22Rv1 (cell line): ENCODE data around the gene CCT2.

ENCODE experiments used
- H3K27ac ChIP-seq: fragments of 450-650 bp; 2 replicates; pipeline ENCODE4 v1.5.1; 2017
- ZFX ChIP-seq: fragments of 450-650 bp; IDR thresholded peaks from 2 replicates; pipeline ENCODE4 v1.6.1; 2017; ENCODE audit warnings: antibody characterized with exemption, borderline replicate concordance
- TF ChIP-seq, protein P1 (sequence below): fragments of 450-650 bp; IDR thresholded peaks from 2 replicates; pipeline ENCODE4 v1.5.1; 2017; ENCODE audit warnings: mild to moderate bottlenecking

Gene CCT2

GRCh38 chr12:69570000-69570516 lies 15.2 kb upstream of the CCT2 start:
- H3K27ac ChIP-seq, result no peak overlapping the region
- TF ChIP-seq ZFX, result no peak
- TF ChIP-seq, protein P1, sequence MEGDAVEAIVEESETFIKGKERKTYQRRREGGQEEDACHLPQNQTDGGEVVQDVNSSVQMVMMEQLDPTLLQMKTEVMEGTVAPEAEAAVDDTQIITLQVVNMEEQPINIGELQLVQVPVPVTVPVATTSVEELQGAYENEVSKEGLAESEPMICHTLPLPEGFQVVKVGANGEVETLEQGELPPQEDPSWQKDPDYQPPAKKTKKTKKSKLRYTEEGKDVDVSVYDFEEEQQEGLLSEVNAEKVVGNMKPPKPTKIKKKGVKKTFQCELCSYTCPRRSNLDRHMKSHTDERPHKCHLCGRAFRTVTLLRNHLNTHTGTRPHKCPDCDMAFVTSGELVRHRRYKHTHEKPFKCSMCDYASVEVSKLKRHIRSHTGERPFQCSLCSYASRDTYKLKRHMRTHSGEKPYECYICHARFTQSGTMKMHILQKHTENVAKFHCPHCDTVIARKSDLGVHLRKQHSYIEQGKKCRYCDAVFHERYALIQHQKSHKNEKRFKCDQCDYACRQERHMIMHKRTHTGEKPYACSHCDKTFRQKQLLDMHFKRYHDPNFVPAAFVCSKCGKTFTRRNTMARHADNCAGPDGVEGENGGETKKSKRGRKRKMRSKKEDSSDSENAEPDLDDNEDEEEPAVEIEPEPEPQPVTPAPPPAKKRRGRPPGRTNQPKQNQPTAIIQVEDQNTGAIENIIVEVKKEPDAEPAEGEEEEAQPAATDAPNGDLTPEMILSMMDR, result no peak

GRCh38 chr12:69570545-69571399 lies 14.5 kb upstream of the CCT2 start:
- TF ChIP-seq ZFX, result no peak
- TF ChIP-seq, protein P1, result peak; percentile 97
- no peak overlapping the region for H3K27ac ChIP-seq

DNA sequence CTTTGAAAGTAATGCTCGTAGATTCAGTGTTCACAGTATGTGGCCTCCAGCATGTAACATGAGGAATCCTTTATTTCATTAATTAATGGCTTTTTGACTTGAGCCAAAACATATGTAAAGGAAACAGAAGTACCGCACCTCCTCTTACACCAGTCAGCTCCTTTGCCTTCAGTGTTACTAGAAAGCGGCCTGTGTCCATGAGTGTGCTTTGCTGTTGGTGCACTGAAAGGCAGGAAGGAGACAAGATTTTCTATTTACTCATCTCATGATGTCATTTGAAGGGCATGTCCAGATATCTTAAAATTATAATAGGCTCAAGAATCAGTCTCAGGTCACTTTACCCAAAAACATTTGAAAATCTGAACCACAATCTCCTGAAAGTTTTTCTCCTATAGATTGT lies 9.9 kb upstream of the CCT2 start:
- TF ChIP-seq ZFX, result no peak
- TF ChIP-seq, protein P1, result no peak

DNA sequence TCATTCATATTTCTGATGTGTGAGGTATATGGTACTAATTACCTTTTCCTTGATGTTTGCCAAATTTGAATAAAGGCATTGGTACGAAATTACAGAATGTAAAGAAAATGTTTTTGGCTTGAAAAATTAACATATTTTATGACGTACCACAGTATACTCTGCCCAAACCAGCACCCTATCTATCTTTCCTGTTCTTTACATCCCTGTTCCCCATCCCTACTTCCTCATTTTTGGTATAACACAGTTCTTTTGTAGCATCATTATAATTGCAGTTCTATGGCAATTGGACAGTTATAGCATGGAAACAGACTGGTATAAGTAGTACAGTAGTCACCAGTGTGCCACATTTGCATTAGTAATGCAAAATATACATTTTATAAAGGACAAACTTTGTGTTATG lies 7.0 kb upstream of the CCT2 start:
- TF ChIP-seq ZFX, result no peak
- TF ChIP-seq, protein P1, result no peak
- no peak overlapping the region for H3K27ac ChIP-seq

More for the DNA sequence above, 9.9 kb upstream of the CCT2 start:
- no peak overlapping the region for H3K27ac ChIP-seq

DNA sequence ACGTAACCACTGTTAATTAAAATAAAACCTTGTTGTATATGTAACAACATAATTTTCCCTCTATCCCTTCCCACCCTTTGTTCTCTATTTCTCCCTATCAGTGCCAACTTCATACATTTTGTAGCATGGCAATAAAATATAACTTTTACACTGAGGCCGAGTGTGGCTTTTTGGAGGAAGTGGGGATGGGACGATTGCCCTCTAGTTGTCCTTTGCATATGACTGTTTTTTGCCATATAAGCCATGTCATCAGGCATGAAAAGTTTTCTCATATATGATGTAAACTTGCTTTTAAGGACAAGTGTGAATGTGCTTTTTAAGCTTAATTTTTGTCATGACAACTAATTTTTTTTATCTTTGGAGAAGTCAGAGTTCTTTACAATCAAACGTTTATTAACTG lies 6.2 kb upstream of the CCT2 start:
- TF ChIP-seq, protein P1, result no peak
- no peak for TF ChIP-seq ZFX
- H3K27ac ChIP-seq, result no peak overlapping the region

- TF ChIP-seq ZFX, result no peak
- TF ChIP-seq, protein P1, result no peak
These were observed 5.2 kb upstream of the CCT2 start for GRCh38 chr12:69580074-69580473.

DNA sequence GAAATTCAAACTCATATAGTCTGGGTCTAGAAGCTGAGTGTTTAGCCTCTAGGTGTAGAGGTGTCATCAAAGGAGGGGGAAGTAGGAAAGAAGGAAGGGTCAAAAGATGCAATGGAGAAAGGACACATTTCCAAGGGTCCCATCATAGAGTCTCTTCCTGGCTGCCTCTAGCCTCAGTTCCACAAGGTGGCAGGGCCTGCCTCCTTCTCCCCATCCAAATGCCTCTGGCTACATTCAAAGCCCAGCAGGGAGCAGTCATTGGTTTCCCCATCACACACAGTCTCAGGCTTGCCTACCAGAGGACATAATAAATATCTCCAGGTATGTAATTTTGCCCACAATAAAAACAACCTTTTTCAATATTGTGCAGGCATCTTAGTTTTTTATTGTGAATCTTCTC lies 2.1 kb upstream of the CCT2 start:
- no peak overlapping the region for H3K27ac ChIP-seq
- TF ChIP-seq ZFX, result no peak
- TF ChIP-seq, protein P1, result peak; percentile 17; the same call in 1 of the 2 replicates

More at GRCh38 chr12:69580074-69580473, 5.2 kb upstream of the CCT2 start:
- no peak overlapping the region for H3K27ac ChIP-seq
